HG03521 (cell line): ENCODE data around the gene HOOK2.
"Not testable (repeated sequence)": the region's sequence is repeated elsewhere in the genome, so short reads cannot be mapped to it uniquely, and the experiment has no call there.

Experiments used
- ATAC-seq: cut with Tn5 transposase; IDR thresholded peaks from one replicate; pipeline ENCODE4 v1.9.1; 2021; ENCODE audit warnings: mild to moderate bottlenecking, moderate library complexity; ENCODE audit not compliant: unreplicated experiment

HOOK2 gene

GRCh38 chr19:12722566-12723380, 52.6 kb downstream of the HOOK2 start:
- peak; percentile 82 for ATAC-seq

GRCh38 chr19:12721656-12722565, 53.4 kb downstream of the HOOK2 start:
- ATAC-seq = peak; percentile 11

GRCh38 chr19:12720851-12721655, 54.3 kb downstream of the HOOK2 start:
- ATAC-seq = no peak

- no peak for ATAC-seq
These were observed 55.1 kb downstream of the HOOK2 start for GRCh38 chr19:12720296-12720695.

GRCh38 chr19:12715929-12716328, 59.4 kb downstream of the HOOK2 start:
- no peak for ATAC-seq

GRCh38 chr19:12715102-12715501, 60.2 kb downstream of the HOOK2 start:
- ATAC-seq = no peak

- ATAC-seq = not testable (repeated sequence)
These were observed 62.0 kb downstream of the HOOK2 start for GRCh38 chr19:12713304-12713703.
